Measurements from ENCODE around the gene TMEM196. TPM values are rescaled to one million over a fixed set of nuclear protein-coding genes. Genes with fewer than 3 reads are reported as not detected.

Gene TMEM196
- total and polyA plus RNA-seq, 9 of the 15 experiments (the other 6 are each of a cell fraction or from before 2014, with no cell fraction given): not detected

DNA sequence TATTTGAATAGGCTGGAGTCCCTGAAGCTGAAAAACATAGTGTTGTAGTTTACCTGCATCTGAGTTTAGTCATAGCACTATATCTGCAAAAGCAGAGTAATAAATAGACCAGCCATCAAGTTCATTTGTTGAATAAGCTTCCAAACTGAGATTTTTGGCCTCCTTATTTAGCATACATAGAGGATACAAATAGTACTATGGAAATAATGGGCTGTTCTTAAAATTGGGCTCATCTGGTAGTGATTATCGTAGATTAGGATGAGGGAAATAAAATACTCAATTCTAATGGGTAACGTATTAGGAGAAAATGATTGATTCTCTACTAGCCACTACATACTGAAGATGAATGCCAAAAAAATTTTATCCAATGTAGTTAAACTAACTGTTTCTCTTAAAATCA, 41.4 kb upstream of the TMEM196 start (continued):
- TF ChIP-seq, protein P1, sequence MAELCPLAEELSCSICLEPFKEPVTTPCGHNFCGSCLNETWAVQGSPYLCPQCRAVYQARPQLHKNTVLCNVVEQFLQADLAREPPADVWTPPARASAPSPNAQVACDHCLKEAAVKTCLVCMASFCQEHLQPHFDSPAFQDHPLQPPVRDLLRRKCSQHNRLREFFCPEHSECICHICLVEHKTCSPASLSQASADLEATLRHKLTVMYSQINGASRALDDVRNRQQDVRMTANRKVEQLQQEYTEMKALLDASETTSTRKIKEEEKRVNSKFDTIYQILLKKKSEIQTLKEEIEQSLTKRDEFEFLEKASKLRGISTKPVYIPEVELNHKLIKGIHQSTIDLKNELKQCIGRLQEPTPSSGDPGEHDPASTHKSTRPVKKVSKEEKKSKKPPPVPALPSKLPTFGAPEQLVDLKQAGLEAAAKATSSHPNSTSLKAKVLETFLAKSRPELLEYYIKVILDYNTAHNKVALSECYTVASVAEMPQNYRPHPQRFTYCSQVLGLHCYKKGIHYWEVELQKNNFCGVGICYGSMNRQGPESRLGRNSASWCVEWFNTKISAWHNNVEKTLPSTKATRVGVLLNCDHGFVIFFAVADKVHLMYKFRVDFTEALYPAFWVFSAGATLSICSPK (IDR thresholded peaks at IDR 0.05; ENCODE audit: borderline replicate concordance): no peak
- TF ChIP-seq, protein P2, sequence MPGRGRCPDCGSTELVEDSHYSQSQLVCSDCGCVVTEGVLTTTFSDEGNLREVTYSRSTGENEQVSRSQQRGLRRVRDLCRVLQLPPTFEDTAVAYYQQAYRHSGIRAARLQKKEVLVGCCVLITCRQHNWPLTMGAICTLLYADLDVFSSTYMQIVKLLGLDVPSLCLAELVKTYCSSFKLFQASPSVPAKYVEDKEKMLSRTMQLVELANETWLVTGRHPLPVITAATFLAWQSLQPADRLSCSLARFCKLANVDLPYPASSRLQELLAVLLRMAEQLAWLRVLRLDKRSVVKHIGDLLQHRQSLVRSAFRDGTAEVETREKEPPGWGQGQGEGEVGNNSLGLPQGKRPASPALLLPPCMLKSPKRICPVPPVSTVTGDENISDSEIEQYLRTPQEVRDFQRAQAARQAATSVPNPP (IDR thresholded peaks at IDR 0.05; ENCODE audit: borderline replicate concordance, insufficient read depth, insufficient read length): no peak
- no peak for TF ChIP-seq PYGO2 (tag; IDR thresholded peaks at IDR 0.05)
- no peak for TF ChIP-seq SMAD3 (CRISPR knock-in tag; conservative IDR thresholded peaks at IDR 0.05)

DNA sequence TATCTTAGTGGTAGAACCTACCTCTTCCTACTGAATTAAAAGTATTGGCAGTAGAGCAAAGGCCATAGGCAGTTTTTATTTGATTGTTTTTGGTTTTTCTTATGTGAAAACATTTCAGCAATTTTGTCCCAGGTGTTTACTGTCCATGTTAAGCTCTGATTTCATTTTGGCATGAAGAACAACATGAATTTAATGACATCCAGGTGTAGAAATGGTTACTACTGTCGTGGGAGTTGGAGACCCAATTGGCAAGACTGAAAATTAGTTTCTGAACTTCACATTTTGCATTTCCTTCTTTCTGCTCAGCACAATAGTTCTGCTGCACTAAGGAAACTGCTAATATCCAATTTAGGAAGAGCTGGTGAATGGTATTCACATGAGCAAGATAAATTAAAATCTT, 38.0 kb upstream of the TMEM196 start:
- no TSS peak for BruUV-seq (replicated peaks)
- no peaks in the 10 kb centered on the region for H3K27me3 ChIP-seq (ENCODE audit: control insufficient read depth in 2 of 2, insufficient read depth in 2 of 2, low read length in 2 of 2)
- CTCF ChIA-PET (ENCODE audit: low intra/inter-chr PET ratio): no interaction called here
- no peaks in the 10 kb centered on the region for H3K9me3 ChIP-seq (replicated peaks; ENCODE audit: control insufficient read depth, insufficient read depth, low read depth, low read length)
- WGBS (ENCODE audit: insufficient coverage, low coverage, missing lambda C conversion rate): 0% methylated on average over 1 of the region's 1 CpG
- no peaks in the 10 kb centered on the region for H3K4me1 ChIP-seq (replicated peaks in 1 of 2; ENCODE audit: control insufficient read depth in 2 of 2, insufficient read depth in 2 of 2, low read length in 2 of 2)
- H3K9ac ChIP-seq (ENCODE audit: insufficient read depth in 1 of 2, low read depth in 2 of 2, low read length in 2 of 2): no peak overlapping the region
- FAIRE-seq (no peak), DNase-seq (ENCODE audit: extremely low read depth in 1 of 4, low spot score in 3 of 4) (no peak), ATAC-seq (no peak)
- intact Hi-C loops (cut with micrococcal nuclease): no loop called here
- H3K79me2 ChIP-seq (ENCODE audit: control insufficient read depth, insufficient read depth, low read length): no peaks in the 10 kb centered on the region
- in situ Hi-C loops (cut with MboI): no loop called here
- no peaks in the 10 kb centered on the region for H3K9me1 ChIP-seq (ENCODE audit: control insufficient read depth, insufficient read depth, low read length)
- no peak overlapping the region for H2AFZ ChIP-seq (ENCODE audit: low read depth, low read length)
- no peak overlapping the region for H3K4me2 ChIP-seq (ENCODE audit: insufficient read depth, low read length)
- H3K4me3 ChIP-seq: no peak overlapping the region
- no peaks in the 10 kb centered on the region for H4K20me1 ChIP-seq (replicated peaks; ENCODE audit: control insufficient read depth, insufficient read depth, low read length)
- H3K27ac ChIP-seq (ENCODE audit: extremely low read depth, low read depth, low read length): no peak overlapping the region
- POLR2A ChIA-PET: no interaction called here
- no peaks in the 10 kb centered on the region for H3K36me3 ChIP-seq (ENCODE audit: control insufficient read depth, insufficient read depth, low read length)
- no peak for TF ChIP-seq MXI1 (IDR thresholded peaks at IDR 0.05; ENCODE audit: low read depth, low read length)
- no peak for TF ChIP-seq XRCC3 (IDR thresholded peaks at IDR 0.05)
- TF ChIP-seq, protein P3, sequence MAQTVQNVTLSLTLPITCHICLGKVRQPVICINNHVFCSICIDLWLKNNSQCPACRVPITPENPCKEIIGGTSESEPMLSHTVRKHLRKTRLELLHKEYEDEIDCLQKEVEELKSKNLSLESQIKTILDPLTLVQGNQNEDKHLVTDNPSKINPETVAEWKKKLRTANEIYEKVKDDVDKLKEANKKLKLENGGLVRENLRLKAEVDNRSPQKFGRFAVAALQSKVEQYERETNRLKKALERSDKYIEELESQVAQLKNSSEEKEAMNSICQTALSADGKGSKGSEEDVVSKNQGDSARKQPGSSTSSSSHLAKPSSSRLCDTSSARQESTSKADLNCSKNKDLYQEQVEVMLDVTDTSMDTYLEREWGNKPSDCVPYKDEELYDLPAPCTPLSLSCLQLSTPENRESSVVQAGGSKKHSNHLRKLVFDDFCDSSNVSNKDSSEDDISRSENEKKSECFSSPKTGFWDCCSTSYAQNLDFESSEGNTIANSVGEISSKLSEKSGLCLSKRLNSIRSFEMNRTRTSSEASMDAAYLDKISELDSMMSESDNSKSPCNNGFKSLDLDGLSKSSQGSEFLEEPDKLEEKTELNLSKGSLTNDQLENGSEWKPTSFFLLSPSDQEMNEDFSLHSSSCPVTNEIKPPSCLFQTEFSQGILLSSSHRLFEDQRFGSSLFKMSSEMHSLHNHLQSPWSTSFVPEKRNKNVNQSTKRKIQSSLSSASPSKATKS (CRISPR knock-in tag; IDR thresholded peaks at IDR 0.05): no peak
- no peak for TF ChIP-seq ZNF586 (CRISPR knock-in tag; conservative IDR thresholded peaks at IDR 0.05)
- no peak for TF ChIP-seq PHTF2 (CRISPR knock-in tag; IDR thresholded peaks at IDR 0.05)
- no peak for TF ChIP-seq KLF13 (tag; IDR thresholded peaks at IDR 0.05; ENCODE audit: borderline replicate concordance, low read depth)
- TF ChIP-seq, protein P4, sequence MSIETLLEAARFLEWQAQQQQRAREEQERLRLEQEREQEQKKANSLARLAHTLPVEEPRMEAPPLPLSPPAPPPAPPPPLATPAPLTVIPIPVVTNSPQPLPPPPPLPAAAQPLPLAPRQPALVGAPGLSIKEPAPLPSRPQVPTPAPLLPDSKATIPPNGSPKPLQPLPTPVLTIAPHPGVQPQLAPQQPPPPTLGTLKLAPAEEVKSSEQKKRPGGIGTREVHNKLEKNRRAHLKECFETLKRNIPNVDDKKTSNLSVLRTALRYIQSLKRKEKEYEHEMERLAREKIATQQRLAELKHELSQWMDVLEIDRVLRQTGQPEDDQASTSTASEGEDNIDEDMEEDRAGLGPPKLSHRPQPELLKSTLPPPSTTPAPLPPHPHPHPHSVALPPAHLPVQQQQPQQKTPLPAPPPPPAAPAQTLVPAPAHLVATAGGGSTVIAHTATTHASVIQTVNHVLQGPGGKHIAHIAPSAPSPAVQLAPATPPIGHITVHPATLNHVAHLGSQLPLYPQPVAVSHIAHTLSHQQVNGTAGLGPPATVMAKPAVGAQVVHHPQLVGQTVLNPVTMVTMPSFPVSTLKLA (conservative IDR thresholded peaks at IDR 0.05): no peak
- TF ChIP-seq, protein P5, sequence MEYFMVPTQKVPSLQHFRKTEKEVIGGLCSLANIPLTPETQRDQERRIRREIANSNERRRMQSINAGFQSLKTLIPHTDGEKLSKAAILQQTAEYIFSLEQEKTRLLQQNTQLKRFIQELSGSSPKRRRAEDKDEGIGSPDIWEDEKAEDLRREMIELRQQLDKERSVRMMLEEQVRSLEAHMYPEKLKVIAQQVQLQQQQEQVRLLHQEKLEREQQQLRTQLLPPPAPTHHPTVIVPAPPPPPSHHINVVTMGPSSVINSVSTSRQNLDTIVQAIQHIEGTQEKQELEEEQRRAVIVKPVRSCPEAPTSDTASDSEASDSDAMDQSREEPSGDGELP (CRISPR knock-in tag; IDR thresholded peaks at IDR 0.05; ENCODE audit: borderline replicate concordance): no peak

All from K562 (cell line).